A549 (cell line): ENCODE measurements around the gene PDGFD.

Experiments used
- CHD2 ChIP-seq: fragments of 150-350 bp; IDR thresholded peaks from 2 replicates; pipeline ENCODE4 v1.6.1; 2014; ENCODE audit warnings: low read length; ENCODE audit not compliant: partially characterized antibody
- POLR2A ChIP-seq: IDR thresholded peaks from 2 replicates; pipeline ENCODE4 v1.6.1; 2012; ENCODE audit warnings: mild to moderate bottlenecking, low read length
- SMC3 ChIP-seq: fragments of >200 bp; sonication (Bioruptor Twin); formaldehyde crosslinking; IDR thresholded peaks from 3 replicates; pipeline ENCODE4 v1.6.1; 2018; ENCODE audit warnings: inconsistent platforms

GRCh38 chr11:103959279-103959942 is 204.5 kb downstream of the PDGFD start:
- TF ChIP-seq POLR2A (no peak), SMC3 (no peak), CHD2 (no peak)
